NCI-H2196 treated with DMSO at 0.1 percent for 48 hours (cell line): ENCODE results near the gene PSMD11.
"Not testable (repeated sequence)": the region's sequence is repeated elsewhere in the genome, so short reads cannot be mapped to it uniquely, and the experiment has no call there.

Source experiments
- DNase-seq: peaks from one replicate; lab custom pipeline; 2025; ENCODE audit not compliant: unreplicated experiment; lab: John Stamatoyannopoulos, UW

Gene PSMD11

GRCh38 chr17:32510466-32510865, 66.2 kb downstream of the PSMD11 start:
- no peak for DNase-seq

GRCh38 chr17:32512328-32512727, 68.0 kb downstream of the PSMD11 start:
- DNase-seq = no peak

GRCh38 chr17:32513579-32513978, 69.3 kb downstream of the PSMD11 start:
- no peak for DNase-seq

- no peak for DNase-seq
Observed at GRCh38 chr17:32514606-32515005, 70.3 kb downstream of the PSMD11 start.

GRCh38 chr17:32515677-32516383, 71.5 kb downstream of the PSMD11 start:
- DNase-seq = no peak

DNA sequence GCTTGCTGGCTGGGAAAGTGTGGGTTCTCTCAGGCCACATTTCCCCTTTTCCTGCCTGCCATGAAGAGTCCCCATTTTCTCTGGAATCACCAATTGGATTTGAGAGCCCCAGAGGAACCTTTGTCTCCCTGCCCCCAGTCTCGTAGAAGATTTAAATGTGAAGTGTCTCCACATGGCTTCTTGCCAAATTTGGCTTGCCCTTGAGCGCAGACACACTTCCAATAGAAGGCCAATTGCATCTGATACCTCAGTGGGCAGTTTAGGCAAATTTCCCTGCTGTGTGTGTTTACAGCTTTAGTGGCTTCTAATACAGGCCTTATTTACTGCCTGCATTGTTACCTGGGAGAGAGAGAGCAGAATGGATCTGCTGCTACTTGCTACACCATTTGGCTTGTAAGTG, 72.1 kb downstream of the PSMD11 start:
- DNase-seq = no peak

DNA sequence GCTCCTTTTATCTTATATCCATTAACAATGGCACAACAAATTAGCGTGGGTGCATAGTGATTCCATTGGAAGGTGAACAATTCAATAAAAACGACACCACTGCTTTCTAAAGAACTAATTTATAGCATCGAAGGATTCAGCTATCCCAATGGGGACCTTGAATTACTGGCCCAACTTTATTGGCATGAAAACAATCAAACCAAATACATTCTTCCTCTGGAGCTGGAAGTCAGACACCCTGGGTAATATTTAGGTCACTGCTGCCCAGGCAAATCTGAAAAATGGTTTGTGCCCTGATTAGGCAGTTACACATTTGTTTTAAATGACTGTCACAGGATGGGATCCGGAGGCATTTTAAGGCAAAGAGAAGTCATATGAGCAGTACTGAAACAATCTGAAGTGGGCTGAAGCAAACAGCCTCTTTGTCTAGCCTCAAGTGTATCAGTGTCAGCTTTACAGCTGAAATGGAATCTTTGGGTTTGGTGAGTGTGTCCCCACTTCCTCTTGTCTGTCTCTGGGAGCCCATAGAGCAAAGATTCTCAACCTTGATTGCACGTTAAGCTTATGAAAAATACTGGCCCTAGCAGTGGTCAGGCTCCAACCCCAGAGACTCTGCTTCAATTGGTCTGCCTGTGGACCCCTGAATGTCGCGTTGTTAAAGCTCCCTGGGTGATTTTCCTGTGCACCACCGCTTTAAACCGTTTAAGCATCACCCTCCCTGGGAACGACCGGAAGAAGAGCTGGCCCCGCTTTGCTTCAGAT, 72.8 kb downstream of the PSMD11 start:
- DNase-seq = no peak

- DNase-seq = no peak
Observed at GRCh38 chr17:32517982-32518381, 73.7 kb downstream of the PSMD11 start.

DNA sequence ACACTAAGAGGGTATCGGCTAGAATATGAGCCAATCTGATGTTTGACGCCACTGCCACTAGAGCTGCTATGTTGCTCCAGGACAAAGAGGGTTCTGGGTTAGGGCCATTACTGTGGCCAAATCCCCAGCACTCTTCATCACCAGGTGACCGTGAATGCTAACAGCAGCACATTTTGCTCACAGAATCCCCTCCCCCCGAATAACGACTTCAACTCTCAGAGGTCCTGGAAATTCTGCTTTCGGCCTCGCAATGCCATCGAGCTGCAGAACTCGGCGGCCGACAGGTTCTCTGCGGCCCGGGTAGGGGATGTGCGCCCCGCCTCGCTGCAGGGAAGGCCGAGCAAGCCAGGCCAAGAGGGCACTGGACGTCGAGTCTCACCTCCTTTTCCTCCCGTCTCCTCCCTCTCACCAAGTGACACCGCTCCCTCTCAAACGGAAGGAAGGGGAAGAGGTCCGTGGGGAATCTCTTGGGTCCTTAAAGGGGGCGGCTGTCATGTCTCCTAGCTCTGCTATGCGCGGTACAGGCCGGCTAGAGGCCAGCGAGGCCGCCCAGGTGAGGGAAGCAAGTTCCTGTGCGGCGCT, 74.4 kb downstream of the PSMD11 start:
- no peak for DNase-seq

DNA sequence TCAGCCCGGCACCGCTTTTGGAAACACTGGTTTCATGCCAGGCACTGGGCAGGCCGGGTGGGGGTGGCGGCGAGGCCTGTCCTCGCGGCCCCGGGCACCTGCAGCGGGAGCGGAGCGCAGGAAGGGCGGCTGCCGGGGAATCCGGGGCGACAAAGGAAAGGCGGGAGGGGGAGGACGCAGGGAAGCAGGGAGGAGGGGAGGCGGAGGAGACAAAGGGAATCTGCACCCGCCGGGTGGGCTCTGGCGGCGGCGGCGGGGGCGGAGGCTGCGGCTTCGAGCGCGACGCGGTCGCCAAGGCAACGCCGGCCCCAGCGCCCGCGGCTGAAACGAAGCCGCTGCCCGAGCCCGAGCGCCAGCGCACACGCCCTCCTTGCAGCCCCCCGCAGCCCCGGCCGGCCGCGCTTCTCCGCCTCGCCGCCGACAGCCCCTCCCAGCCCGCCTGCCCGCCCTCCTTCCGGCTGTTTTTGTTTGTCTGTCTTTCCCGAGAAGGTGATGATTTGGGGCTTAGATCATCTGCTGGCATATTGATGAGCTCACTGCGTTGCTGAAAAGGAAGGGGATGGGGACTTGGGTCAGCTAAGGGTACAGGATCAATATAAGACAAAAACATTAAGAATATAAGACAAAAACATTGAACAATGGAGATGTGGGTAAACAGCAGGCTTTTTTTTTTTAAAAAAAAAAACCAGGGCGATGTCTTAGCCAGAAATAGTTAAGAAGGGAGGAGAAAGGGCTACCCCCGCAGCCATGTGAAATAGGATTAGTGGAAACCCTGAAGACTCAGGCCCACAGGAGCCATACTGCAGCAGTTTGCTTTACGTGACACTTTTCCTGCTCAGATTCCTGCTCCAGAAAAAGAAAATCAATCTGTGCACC, 75.2 kb downstream of the PSMD11 start:
- no peak for DNase-seq

GRCh38 chr17:32520104-32520701, 75.9 kb downstream of the PSMD11 start:
- no peak for DNase-seq

- no peak for DNase-seq
Observed at GRCh38 chr17:32520737-32521404, 76.6 kb downstream of the PSMD11 start.

- no peak for DNase-seq
Observed at GRCh38 chr17:32523017-32523680, 78.8 kb downstream of the PSMD11 start.

DNA sequence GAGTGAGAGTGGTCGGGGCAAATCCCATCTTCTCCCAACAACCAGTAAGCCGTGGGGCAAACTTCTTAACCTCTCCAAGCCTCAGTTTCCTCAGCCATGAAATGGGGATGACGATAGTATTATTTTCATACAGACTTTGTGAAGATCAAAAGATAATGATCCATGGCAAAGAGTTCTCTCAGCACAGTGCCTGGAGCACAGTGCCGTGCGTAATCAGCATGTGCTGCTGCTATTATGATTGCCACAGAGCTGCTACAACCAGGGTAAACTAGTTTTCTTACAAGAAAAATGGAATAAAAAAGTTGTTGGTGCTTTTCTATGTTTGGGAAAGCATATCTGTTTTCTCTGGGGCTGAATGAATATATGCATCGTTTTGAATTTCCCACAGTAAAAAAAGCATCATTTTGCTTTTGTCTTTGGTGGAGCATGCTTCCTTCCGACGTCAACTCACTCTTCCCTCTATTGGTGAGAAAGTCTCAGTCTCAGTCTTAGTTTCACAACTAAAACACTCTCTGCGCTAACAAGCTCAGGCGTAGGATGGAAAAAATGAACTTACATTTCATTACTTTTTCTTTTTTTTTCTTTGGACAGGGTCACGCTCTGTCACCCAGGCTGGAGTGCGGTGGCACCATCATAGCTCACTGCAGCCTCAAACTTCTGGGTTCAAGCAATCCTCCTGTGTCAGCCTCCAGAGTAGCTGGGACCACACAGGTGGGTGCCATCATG, 79.7 kb downstream of the PSMD11 start:
- DNase-seq = no peak

GRCh38 chr17:32524553-32524880, 80.2 kb downstream of the PSMD11 start:
- DNase-seq = not testable (repeated sequence)

GRCh38 chr17:32525122-32525521, 80.8 kb downstream of the PSMD11 start:
- no peak for DNase-seq

GRCh38 chr17:32527146-32527545, 82.8 kb downstream of the PSMD11 start:
- no peak for DNase-seq

- no peak for DNase-seq
Observed at GRCh38 chr17:32528825-32529224, 84.5 kb downstream of the PSMD11 start.

GRCh38 chr17:32529604-32530003, 85.3 kb downstream of the PSMD11 start:
- DNase-seq = no peak
